ENCODE measurements around the gene ZSCAN5B.
A peak's percentile ranks its signal among the peaks of the same experiment; 100 is the strongest.

ZSCAN5B gene

GRCh38 chr19:56161534-56161933 is 36.0 kb downstream of the ZSCAN5B start:
- ChIA-PET CTCF (interaction anchor here (1.2 to 1.7 kb wide), 5 partner anchors 10 to 175 kb away, joined by 3 to 6 read pairs (median 3); no protein-coding TSS in a partner anchor), POLR2A (no interaction called here)
- TF ChIP-seq CTCF (IDR thresholded peaks at IDR 0.05; ENCODE audit: control extremely low read depth, extremely low read depth, low read depth, missing control alignments) = no peak
- DNase-seq (ENCODE audit: extremely low spot score) = no peak

- CTCF ChIA-PET = interaction anchor here (1.4 kb wide), 1 partner anchor 16 kb away, joined by 6 read pairs; the partner anchor contains the start of gene GALP
- POLR2A ChIA-PET = no interaction called here
Measured at GRCh38 chr19:56159622-56160271, 37.8 kb downstream of the ZSCAN5B start.

DNA sequence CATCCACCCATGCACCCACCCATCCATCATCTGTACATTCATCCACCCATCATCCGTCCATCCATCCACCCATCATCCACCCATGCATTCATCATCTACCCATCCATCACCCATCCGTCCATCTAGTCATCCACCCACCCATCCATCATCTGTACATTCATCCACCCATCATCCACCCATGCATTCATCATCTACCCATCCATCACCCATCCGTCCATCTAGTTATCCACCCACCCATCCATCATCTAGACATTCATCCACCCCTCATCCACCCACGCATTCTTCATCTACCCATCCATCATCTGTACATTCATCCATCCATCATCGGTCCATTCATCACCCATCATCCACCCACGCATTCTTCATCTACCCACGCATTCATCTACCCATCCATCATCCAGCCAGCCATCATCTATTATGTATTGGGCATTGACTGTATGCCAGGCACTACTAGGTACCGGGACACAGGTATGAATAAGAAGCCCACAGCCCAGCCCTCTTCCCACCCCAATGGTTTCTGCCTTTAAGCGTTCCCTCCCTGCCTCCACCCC is 38.5 kb downstream of the ZSCAN5B start:
- ChIA-PET POLR2A (no interaction called here), CTCF (no interaction called here)
- TF ChIP-seq CTCF (IDR thresholded peaks at IDR 0.05; ENCODE audit: control extremely low read depth, extremely low read depth, low read depth, missing control alignments) = no peak
- DNase-seq (ENCODE audit: extremely low spot score) = no peak

More at GRCh38 chr19:56159622-56160271, 37.8 kb downstream of the ZSCAN5B start:
- DNase-seq (ENCODE audit: extremely low spot score) = no peak
- no peak for TF ChIP-seq CTCF (IDR thresholded peaks at IDR 0.05; ENCODE audit: control extremely low read depth, extremely low read depth, low read depth, missing control alignments)

GRCh38 chr19:56158170-56158757 is 39.3 kb downstream of the ZSCAN5B start:
- no peak for DNase-seq (ENCODE audit: extremely low spot score)
- no peak for TF ChIP-seq CTCF (IDR thresholded peaks at IDR 0.05; ENCODE audit: control extremely low read depth, extremely low read depth, low read depth, missing control alignments)
- POLR2A ChIA-PET = no interaction called here
- CTCF ChIA-PET = interaction anchor here (1.0 to 2.1 kb wide), 3 partner anchors 13 to 95 kb away, joined by 3 to 4 read pairs (median 3); no protein-coding TSS in a partner anchor

DNA sequence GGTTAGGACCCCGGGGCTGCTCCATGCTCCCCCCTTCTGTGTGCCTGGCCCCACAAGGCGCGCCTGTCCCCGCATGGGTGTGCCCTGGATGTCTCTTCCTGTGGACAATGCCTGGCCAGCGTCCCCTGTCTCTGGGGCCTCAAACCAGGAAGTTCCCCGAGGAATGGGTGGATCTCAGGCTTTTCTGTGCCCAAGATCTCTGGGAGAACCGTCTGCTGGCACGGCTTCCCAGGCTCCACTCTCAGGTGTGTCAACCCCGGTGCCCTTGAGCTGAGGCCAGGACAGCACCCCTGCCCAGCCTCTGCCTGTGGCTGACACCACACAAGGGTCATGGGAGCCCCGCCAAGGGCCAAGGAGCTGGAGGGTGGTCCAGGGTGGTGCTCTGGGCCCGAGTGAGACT is 40.8 kb downstream of the ZSCAN5B start:
- CTCF ChIA-PET = interaction anchor here (1.1 to 2.1 kb wide), 4 partner anchors 12 to 91 kb away, joined by 3 to 4 read pairs (median 4); no protein-coding TSS in a partner anchor
- DNase-seq (ENCODE audit: extremely low spot score) = no peak
- POLR2A ChIA-PET = no interaction called here
- no peak for TF ChIP-seq CTCF (IDR thresholded peaks at IDR 0.05; ENCODE audit: control extremely low read depth, extremely low read depth, low read depth, missing control alignments)

DNA sequence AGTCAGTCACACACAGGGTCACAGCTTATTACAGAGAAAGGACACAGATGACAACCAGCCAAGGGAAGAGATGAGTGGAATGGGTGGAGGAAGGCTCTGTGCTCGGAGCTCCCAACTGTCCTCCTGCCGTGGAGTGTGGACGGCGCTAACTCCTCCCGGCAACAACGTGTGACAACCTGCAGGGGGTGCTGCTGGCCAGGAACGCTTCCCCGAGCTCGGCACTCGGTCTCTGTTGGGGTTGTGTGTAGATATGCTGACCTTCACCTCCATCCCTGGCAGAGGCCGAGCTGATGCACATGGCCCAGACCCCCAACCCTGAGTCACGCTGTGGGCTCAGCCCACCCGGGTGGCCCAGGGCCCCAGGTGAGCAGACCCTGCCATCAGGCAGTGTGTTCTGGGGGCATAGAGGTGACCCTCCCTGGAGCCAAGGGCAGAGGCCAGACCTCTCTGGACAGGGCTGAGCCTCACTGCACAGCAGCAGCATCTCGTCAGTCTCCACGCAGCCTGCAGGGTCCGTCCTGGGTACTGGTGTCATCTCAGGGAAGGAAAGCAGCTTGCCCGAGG is 42.4 kb downstream of the ZSCAN5B start:
- peak; percentile 29 for TF ChIP-seq CTCF (IDR thresholded peaks at IDR 0.05; ENCODE audit: control extremely low read depth, extremely low read depth, low read depth, missing control alignments)
- no peak for DNase-seq (ENCODE audit: extremely low spot score)
- POLR2A ChIA-PET = interaction anchor here (0.5 kb wide), 1 partner anchor 1120 kb away, joined by 6 read pairs; no protein-coding TSS in a partner anchor
- CTCF ChIA-PET = interaction anchor here (1.0 to 2.4 kb wide), 10 partner anchors 8 to 178 kb away, joined by 3 to 10 read pairs (median 4); no protein-coding TSS in a partner anchor
